IMR-90 (cell line): ENCODE measurements around the gene ATP1B3. TPM values are rescaled to one million over a fixed set of nuclear protein-coding genes. Genes with fewer than 3 reads are reported as not detected.
A peak's percentile ranks its signal among the peaks of the same experiment; 100 is the strongest.

Experiments
- ATAC-seq: fragments of 200-7000 bp; cut with Tn5 transposase; 2 replicates; pipeline ENCODE4 v1.9.1; 2020; ENCODE audit warnings: low read depth, mild to moderate bottlenecking, moderate library complexity
- BruUV-seq: library from RNA; stranded (reverse); fragments of 400-500 nt; replicated peaks from 2 replicates; lab custom pipeline; 2021; lab: Mats Ljungman, UMichigan
- CTCF ChIA-PET: fragments of 300-600 bp; formaldehyde crosslinking; extraction: SDS; loops from one replicate; lab custom pipeline; 2021; ENCODE audit warnings: antibody characterized with exemption; lab: Yijun Ruan, JAX
- POLR2A ChIA-PET: fragments of 300-600 bp; sonication (Branson Sonifier 250); formaldehyde crosslinking; loops from one replicate; lab custom pipeline; 2022; ENCODE audit warnings: antibody characterized with exemption; ENCODE audit not compliant: unreplicated experiment; lab: Charles Lee
- DNase-seq: peaks from one replicate; pipeline ENCODE4 v3.0.0; 2013
- H2AFZ ChIP-seq: replicated peaks from 2 replicates; pipeline ENCODE3; 2013; ENCODE audit warnings: low read length, mild to moderate bottlenecking; ENCODE audit not compliant: poor library complexity
- H2AK5ac ChIP-seq: 2 replicates; pipeline ENCODE4 v1.6.1; 2013; ENCODE audit warnings: low read depth, low read length, inconsistent platforms
- H2AK9ac ChIP-seq: replicated peaks from 2 replicates; pipeline ENCODE3; 2013; ENCODE audit warnings: mild to moderate bottlenecking, low read depth, low read length, moderate library complexity; ENCODE audit not compliant: poor library complexity
- H2BK120ac ChIP-seq: 2 replicates; pipeline ENCODE4 v1.6.1; 2013; ENCODE audit warnings: low read depth, low read length, inconsistent platforms
- H2BK15ac ChIP-seq: 3 replicates; pipeline ENCODE4 v1.6.1; 2013; ENCODE audit warnings: low read depth, low read length, inconsistent platforms
- H2BK20ac ChIP-seq: 2 replicates; pipeline ENCODE4 v1.6.1; 2013; ENCODE audit warnings: low read depth, mild to moderate bottlenecking, inconsistent platforms, low read length, moderate library complexity
- H2BK5ac ChIP-seq: 2 replicates; pipeline ENCODE4 v1.6.1; 2013; ENCODE audit warnings: mild to moderate bottlenecking, low read depth, low read length, inconsistent platforms; ENCODE audit not compliant: poor library complexity, severe bottlenecking
- H3K14ac ChIP-seq: replicated peaks from 2 replicates; pipeline ENCODE4 v1.6.1; 2013; ENCODE audit warnings: low read depth, low read length, inconsistent platforms
- H3K18ac ChIP-seq: 2 replicates; pipeline ENCODE4 v1.6.1; 2013; ENCODE audit warnings: low read depth, low read length, control low read depth
- H3K23ac ChIP-seq: 2 replicates; pipeline ENCODE4 v1.6.1; 2013; ENCODE audit warnings: low read depth, low read length, inconsistent platforms
- H3K27ac ChIP-seq: 2 replicates; pipeline ENCODE4 v1.5.1; 2013; ENCODE audit warnings: mild to moderate bottlenecking, control low read depth, low read length; ENCODE audit not compliant: insufficient read depth
- H3K27me3 ChIP-seq: 2 replicates; pipeline ENCODE4 v1.6.1; 2013; ENCODE audit warnings: low read length; ENCODE audit not compliant: control insufficient read depth, insufficient read depth
- H3K36me3 ChIP-seq: 2 replicates; pipeline ENCODE4 v1.6.1; 2013; ENCODE audit warnings: low read length, mixed read lengths; ENCODE audit not compliant: control insufficient read depth, insufficient read depth
- H3K4ac ChIP-seq: 2 replicates; pipeline ENCODE4 v1.6.1; 2013; ENCODE audit warnings: low read depth, low read length, inconsistent platforms
- H3K4me1 ChIP-seq: 2 replicates; pipeline ENCODE4 v1.6.1; 2013; ENCODE audit warnings: low read length, mixed read lengths; ENCODE audit not compliant: control insufficient read depth, insufficient read depth
- H3K4me2 ChIP-seq: 2 replicates; pipeline ENCODE4 v1.6.1; 2013; ENCODE audit warnings: low read depth, mild to moderate bottlenecking, control low read depth, low read length, moderate library complexity
- H3K4me3 ChIP-seq: 2 replicates; pipeline ENCODE4 v1.5.1; 2013; ENCODE audit warnings: low read depth, mild to moderate bottlenecking, control low read depth, low read length, moderate library complexity; ENCODE audit not compliant: insufficient read depth
- H3K56ac ChIP-seq: 2 replicates; pipeline ENCODE4 v1.6.1; 2013; ENCODE audit warnings: low read length, inconsistent platforms; ENCODE audit not compliant: insufficient read depth; ENCODE audit errors: extremely low read depth
- H3K79me1 ChIP-seq, 2 experiments: 2 replicates each; pipeline ENCODE4 v1.6.1; 2013; ENCODE audit warnings: low read length in 2 of 2, inconsistent platforms in 1 of 2, low read depth in 1 of 2
- H3K9ac ChIP-seq: 2 replicates; pipeline ENCODE4 v1.6.1; 2013; ENCODE audit warnings: low read depth, low read length, control low read depth
- H3K9me1 ChIP-seq: 2 replicates; pipeline ENCODE4 v1.6.1; 2013; ENCODE audit warnings: low read length, inconsistent platforms; ENCODE audit not compliant: insufficient read depth
- H3K9me3 ChIP-seq: 2 replicates; pipeline ENCODE4 v1.6.1; 2013; ENCODE audit warnings: low read length; ENCODE audit not compliant: control insufficient read depth, insufficient read depth
- H4K20me1 ChIP-seq: 2 replicates; pipeline ENCODE4 v1.6.1; 2013; ENCODE audit warnings: low read length, inconsistent platforms; ENCODE audit not compliant: insufficient read depth
- H4K5ac ChIP-seq: 2 replicates; pipeline ENCODE4 v1.6.1; 2013; ENCODE audit warnings: mild to moderate bottlenecking, low read depth, low read length, control low read depth
- H4K8ac ChIP-seq, 2 experiments: 2 replicates each; pipeline ENCODE4 v1.6.1; 2013; ENCODE audit warnings: low read depth in 2 of 2, low read length in 2 of 2, control low read depth in 1 of 2, inconsistent platforms in 1 of 2
- H4K91ac ChIP-seq: 2 replicates; pipeline ENCODE4 v1.6.1; 2013; ENCODE audit warnings: low read depth, low read length, inconsistent platforms; ENCODE audit not compliant: insufficient read depth
- BHLHE40 ChIP-seq: fragments of 150-350 bp; IDR thresholded peaks from 2 replicates; pipeline ENCODE4 v1.6.1; 2016; ENCODE audit warnings: mild to moderate bottlenecking, low read depth, low read length
- CEBPB ChIP-seq: IDR thresholded peaks from 2 replicates; pipeline ENCODE4 v1.6.1; 2012; ENCODE audit warnings: low read depth, low read length, improper control_type of control experiment
- CHD1 ChIP-seq: IDR thresholded peaks from 2 replicates; pipeline ENCODE4 v1.6.1; 2012; ENCODE audit warnings: low read depth, low read length, improper control_type of control experiment
- CTCF ChIP-seq: conservative IDR thresholded peaks from 2 replicates; pipeline ENCODE4 v1.5.1; 2012; ENCODE audit warnings: mild to moderate bottlenecking, low read depth, low read length, improper control_type of control experiment
- ELK1 ChIP-seq: fragments of 150-350 bp; IDR thresholded peaks from 2 replicates; pipeline ENCODE4 v1.6.1; 2016; ENCODE audit warnings: low read depth, mild to moderate bottlenecking, low read length, moderate library complexity, borderline replicate concordance
- FOS ChIP-seq: fragments of 150-350 bp; IDR thresholded peaks from 2 replicates; pipeline ENCODE4 v1.6.1; 2016; ENCODE audit warnings: low read depth, low read length
- MAFK ChIP-seq: IDR thresholded peaks from 2 replicates; pipeline ENCODE4 v1.6.1; 2012; ENCODE audit warnings: low read depth, low read length, improper control_type of control experiment
- MAZ ChIP-seq: IDR thresholded peaks from 2 replicates; pipeline ENCODE4 v1.6.1; 2012; ENCODE audit warnings: low read depth, mild to moderate bottlenecking, low read length, improper control_type of control experiment, moderate library complexity, borderline replicate concordance
- MXI1 ChIP-seq: IDR thresholded peaks from 2 replicates; pipeline ENCODE4 v1.6.1; 2012; ENCODE audit warnings: low read depth, mild to moderate bottlenecking, low read length, moderate library complexity, borderline replicate concordance
- NFE2L2 ChIP-seq: fragments of 150-350 bp; IDR thresholded peaks from 2 replicates; pipeline ENCODE4 v1.6.1; 2016; ENCODE audit warnings: low read depth, mild to moderate bottlenecking, low read length
- POLR2A ChIP-seq: IDR thresholded peaks from 2 replicates; pipeline ENCODE4 v1.6.1; 2012; ENCODE audit warnings: mild to moderate bottlenecking, low read depth, low read length
- RAD21 ChIP-seq: IDR thresholded peaks from 2 replicates; pipeline ENCODE4 v1.6.1; 2012; ENCODE audit warnings: low read length, improper control_type of control experiment
- RCOR1 ChIP-seq: IDR thresholded peaks from 2 replicates; pipeline ENCODE4 v1.6.1; 2012; ENCODE audit warnings: mild to moderate bottlenecking, low read length, improper control_type of control experiment; ENCODE audit not compliant: insufficient replicate concordance
- RFX5 ChIP-seq: IDR thresholded peaks from 2 replicates; pipeline ENCODE4 v1.8.0; 2012; ENCODE audit warnings: low read depth, mild to moderate bottlenecking, low read length, moderate library complexity
- SMC3 ChIP-seq: fragments of 150-350 bp; IDR thresholded peaks from 2 replicates; pipeline ENCODE4 v1.6.1; 2016; ENCODE audit warnings: low read depth, mild to moderate bottlenecking, antibody characterized with exemption, low read length, moderate library complexity
- USF2 ChIP-seq: fragments of 150-350 bp; IDR thresholded peaks from 2 replicates; pipeline ENCODE4 v1.6.1; 2017; ENCODE audit warnings: mild to moderate bottlenecking, antibody characterized with exemption, low read length, low read depth
- WGBS, 2 experiments: methylation state at CpG; one replicate each; pipeline versions ENCODE4 v1.1.5 to v1.1.7; 2013; ENCODE audit warnings: missing lambda C conversion rate in 2 of 2; ENCODE audit not compliant: insufficient read length in 1 of 2; ENCODE audit errors: extremely low coverage in 2 of 2; 5-methylcytosine and 5-hydroxymethylcytosine counted together
- dilution Hi-C: fragments of 300-500 bp; cut with HindIII; formaldehyde crosslinking; loops from one replicate; pipeline ENCODE4 v1.14.3; 2018; ENCODE audit warnings: low sequenced_read_pairs; ENCODE audit not compliant: unreplicated experiment
- in situ Hi-C: fragments of 300-500 bp; cut with MboI; formaldehyde crosslinking; loops from 3 replicates; pipeline ENCODE4 v1.14.3; 2019; ENCODE audit warnings: low sequenced_read_pairs, inconsistent platforms, mixed read lengths
- intact Hi-C: fragments of 100-400 bp; cut with micrococcal nuclease; formaldehyde crosslinking; loops from 2 replicates; pipeline ENCODE4 v1.10.0; 2022
- polyA plus RNA-seq, 3 experiments: library from polyadenylated mRNA; depleted of rRNA; stranded (reverse); fragments of >200 nt; gene quantifications; 2 replicates each; pipeline ENCODE4 v1.2.3, GENCODE V29; 2012; ENCODE audit warnings: low replicate concordance in 1 of 3
- total RNA-seq: library from RNA; depleted of rRNA; stranded (reverse); fragments of >200 nt; gene quantifications from 2 replicates; pipeline ENCODE4 v1.2.3, GENCODE V29; 2012

Gene ATP1B3
- total and polyA plus RNA-seq, 2 of the 4 experiments (the other 2 are of a cell fraction), result 64.3 to 126 TPM

- CTCF ChIA-PET, result no interaction called here
- no CpG with 5 or more reads among the region's 4 CpGs for WGBS, 2 experiments
Measured at GRCh38 chr3:141939759-141940158, 63.3 kb downstream of the ATP1B3 start.

More at GRCh38 chr3:141939759-141940158, 63.3 kb downstream of the ATP1B3 start:
- 0 out of 2 replicates have a peak overlapping the region, but pooled peaks have one; percentile 18 for H3K14ac ChIP-seq
- peaks cover 4% of the 10 kb centered on the region; the same call in 1 of the 2 replicates for H3K9me1 ChIP-seq
- H4K91ac ChIP-seq, result no peak overlapping the region
- in situ Hi-C loops, result no loop called here
- H4K5ac ChIP-seq, result no peak overlapping the region
- BruUV-seq, result no TSS peak
- H3K27ac ChIP-seq, result no peak overlapping the region
- ATAC-seq (no peak; the same call in 1 of the 2 replicates), DNase-seq (no peak)
- no peak overlapping the region for H2BK5ac ChIP-seq
- intact Hi-C loops, result no loop called here
- H3K4me3 ChIP-seq, result no peak overlapping the region
- no peak overlapping the region for H2BK15ac ChIP-seq
- H3K4me2 ChIP-seq, result no peak overlapping the region
- no peaks in the 10 kb centered on the region for H4K20me1 ChIP-seq
- H3K9ac ChIP-seq, result no peak overlapping the region
- no peak overlapping the region for H2AK5ac ChIP-seq
- H3K56ac ChIP-seq, result no peak overlapping the region
- no peak overlapping the region for H2BK120ac ChIP-seq
- TF ChIP-seq CHD1 (no peak), RAD21 (no peak), MAFK (no peak), BHLHE40 (no peak), CTCF (no peak), ELK1 (no peak), POLR2A (no peak), RFX5 (no peak), FOS (no peak), CEBPB (no peak), SMC3 (no peak), RCOR1 (no peak), USF2 (no peak), MXI1 (no peak), MAZ (no peak), NFE2L2 (no peak)
- peaks cover 6% of the 10 kb centered on the region for H3K4me1 ChIP-seq
- no peaks in the 10 kb centered on the region for H3K9me3 ChIP-seq
- H3K79me1 ChIP-seq, result no peaks in the 10 kb centered on the region
- H3K36me3 ChIP-seq, result no peaks in the 10 kb centered on the region
- H3K18ac ChIP-seq, result no peak overlapping the region
- H2BK20ac ChIP-seq, result no peak overlapping the region
- dilution Hi-C loops, result no loop called here
- POLR2A ChIA-PET, result no interaction called here
- no peaks in the 10 kb centered on the region for H3K27me3 ChIP-seq
- H2AK9ac ChIP-seq, result peak overlapping the region; percentile 23
- no peak overlapping the region for H3K23ac ChIP-seq
- no peak overlapping the region; the same call in 1 of the 2 replicates for H3K4ac ChIP-seq
- no peak overlapping the region for H2AFZ ChIP-seq
- peak overlapping the region in 1 of 2 experiments; percentile 34; a peak in 1 of 4 replicates for H4K8ac ChIP-seq
